ENCODE measurements around the gene COX4I1.
"Not testable (repeated sequence)": the region's sequence is repeated elsewhere in the genome, so short reads cannot be mapped to it uniquely, and the experiment has no call there.

The COX4I1 gene

DNA sequence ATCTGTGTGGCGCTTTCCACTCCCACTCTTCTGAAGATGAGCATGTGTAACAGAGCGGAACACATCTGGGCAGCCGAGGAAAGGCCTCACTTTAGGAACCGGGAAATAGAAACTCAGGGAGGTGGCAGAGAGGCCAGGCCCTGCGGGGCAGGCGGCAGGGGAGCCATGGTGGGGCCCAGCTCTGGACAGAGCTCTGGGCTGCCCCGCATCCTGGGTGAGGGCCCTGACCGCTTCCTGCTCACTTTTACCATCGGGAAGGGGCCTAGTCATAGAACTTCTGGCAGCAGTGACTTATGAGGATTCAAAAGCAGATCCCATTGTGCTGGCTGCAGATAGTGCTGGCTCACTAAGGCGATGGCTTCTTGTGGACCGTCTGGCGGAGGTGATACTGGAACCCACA is 22.6 kb downstream of the COX4I1 start:
- DNase-seq (ENCODE audit: low read depth in 2 of 3, low spot score in 1 of 3), result no peak

DNA sequence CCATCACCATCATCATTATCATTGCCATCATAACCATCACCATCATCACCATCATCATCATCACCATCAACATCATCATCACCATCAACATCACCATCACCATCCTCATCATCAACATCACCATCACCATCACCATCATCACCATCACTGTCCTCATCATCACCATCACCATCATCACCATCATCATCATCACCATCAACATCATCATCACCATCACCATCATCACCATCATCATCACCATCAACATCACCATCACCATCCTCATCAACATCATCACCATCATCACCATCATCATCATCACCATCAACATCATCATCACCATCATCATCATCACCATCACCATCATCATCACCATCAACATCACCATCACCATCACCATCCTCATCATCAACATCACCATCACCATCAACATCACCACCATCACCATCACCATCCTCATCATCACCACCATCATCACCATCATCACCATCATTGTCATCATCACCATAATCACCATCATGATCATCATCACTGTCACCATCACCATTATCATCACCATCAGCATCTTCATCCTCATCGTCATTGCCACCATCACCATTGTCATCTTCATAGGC is 23.9 kb downstream of the COX4I1 start:
- no peak for DNase-seq (ENCODE audit: low read depth in 2 of 3, low spot score in 1 of 3)

GRCh38 chr16:85824161-85825135 is 25.0 kb downstream of the COX4I1 start:
- DNase-seq (ENCODE audit: low read depth in 2 of 3, low spot score in 1 of 3), result no peak

DNA sequence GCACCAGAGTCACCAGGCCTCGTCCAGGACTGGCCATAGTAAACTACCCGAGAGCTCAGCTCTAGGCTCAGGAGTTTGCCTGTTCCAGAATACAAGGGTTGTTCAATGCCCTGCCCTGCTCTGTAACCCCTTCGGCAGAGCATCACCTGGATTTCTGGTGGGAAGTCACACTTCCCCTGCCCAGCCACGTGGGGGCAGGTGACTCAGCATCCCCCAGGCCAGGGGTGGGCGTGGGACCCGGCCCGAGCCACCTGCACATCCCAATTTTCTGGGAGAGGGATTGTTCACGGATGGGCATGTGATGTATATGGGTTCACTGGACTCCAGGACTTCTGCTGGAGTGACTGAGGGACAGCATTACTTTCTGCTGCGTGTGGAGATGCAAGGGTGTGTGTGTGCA is 25.8 kb downstream of the COX4I1 start:
- no peak for DNase-seq (ENCODE audit: low read depth in 2 of 3, low spot score in 1 of 3)

GRCh38 chr16:85826686-85827247 is 27.3 kb downstream of the COX4I1 start:
- no peak for DNase-seq (ENCODE audit: low read depth in 2 of 3, low spot score in 1 of 3)

- DNase-seq (ENCODE audit: low read depth in 2 of 3, low spot score in 1 of 3), result no peak
Measured at GRCh38 chr16:85828166-85828565, 28.7 kb downstream of the COX4I1 start.

GRCh38 chr16:85829171-85829719 is 29.8 kb downstream of the COX4I1 start:
- no peak for DNase-seq (ENCODE audit: low read depth in 2 of 3, low spot score in 1 of 3)

DNA sequence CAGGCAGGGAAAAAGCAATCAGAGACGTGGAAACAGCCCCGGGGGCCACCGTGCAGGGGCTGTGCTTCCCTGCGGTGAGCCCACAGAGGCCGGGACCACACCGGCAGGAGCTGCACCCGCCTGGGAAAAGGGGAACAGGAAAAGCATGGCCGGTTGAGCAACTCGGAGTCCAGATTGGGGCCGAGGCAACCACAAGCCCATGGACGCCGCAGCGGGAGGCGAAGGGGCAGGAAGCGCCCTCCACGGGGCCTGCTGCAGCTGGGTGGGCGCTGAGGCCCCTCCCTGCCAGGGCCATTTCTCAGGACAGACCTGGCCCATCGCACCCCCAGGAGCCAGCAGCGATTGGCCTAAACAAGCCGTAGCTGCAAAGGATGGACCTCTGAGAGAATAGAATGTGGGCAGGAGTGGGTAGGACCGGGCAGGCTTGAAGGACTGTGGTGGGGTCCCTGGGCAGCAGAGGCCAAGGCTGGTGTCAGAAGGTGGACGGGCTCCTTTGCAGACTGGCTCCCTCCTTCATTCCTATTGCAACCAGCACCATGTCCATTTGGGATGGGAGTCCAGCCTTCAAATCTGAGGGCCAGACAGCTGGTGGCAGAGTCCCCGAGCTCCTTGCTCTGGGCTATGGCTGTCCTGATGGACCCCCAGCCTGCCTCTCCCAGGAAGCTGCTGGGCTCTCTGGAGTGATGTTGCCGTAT is 30.4 kb downstream of the COX4I1 start:
- DNase-seq (ENCODE audit: low read depth in 2 of 3, low spot score in 1 of 3), result no peak

DNA sequence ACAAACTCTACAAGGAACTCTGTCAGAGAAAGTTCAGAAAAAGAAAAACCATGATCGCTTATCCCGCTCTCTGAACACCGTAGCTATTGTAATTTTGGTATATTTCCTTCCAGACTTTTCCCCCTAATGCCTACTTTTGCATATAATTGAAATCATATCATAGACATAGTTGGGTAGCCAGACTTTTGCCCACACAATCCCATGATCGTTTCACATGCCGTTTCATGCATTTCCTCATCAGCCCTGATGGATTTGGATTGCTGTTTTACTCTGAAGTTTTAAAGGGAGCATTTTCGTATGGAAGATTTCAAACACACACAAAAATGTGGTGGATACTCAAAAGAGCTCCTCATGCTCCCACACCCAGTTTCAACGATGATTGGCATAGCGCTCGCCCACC is 31.3 kb downstream of the COX4I1 start:
- DNase-seq (ENCODE audit: low read depth in 2 of 3, low spot score in 1 of 3), result no peak

DNA sequence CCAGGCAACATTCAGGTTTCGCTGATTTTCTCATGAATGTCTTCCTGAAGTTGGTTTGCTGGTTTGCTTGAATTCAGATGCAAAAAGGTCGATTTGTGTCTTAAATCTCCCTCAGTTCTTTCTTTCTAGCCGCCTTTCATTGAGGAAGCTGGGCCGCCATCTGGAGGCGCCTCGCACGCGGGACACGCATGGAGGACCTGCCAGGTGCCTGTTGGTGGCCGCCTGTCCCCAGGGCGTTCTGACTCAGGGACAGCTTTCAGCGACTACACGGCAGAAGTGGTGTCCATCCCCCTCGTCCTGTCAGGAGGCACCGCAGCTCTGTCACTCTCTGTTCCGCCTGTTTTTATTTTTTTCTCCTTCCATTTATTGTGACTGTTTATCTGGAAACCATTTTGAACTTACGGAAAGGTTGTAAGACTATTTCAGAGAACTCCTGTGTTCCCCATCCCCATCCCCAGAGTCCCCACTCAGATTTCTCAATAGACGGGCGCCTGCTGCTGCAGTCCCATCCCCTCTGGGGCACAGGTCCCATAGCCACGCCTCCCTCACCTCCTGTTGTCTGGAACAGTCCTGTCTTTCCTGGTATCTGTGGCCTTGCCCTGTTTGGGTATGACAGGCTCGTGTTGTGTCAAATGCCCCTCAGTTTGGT is 33.2 kb downstream of the COX4I1 start:
- no peak for DNase-seq (ENCODE audit: low read depth in 2 of 3, low spot score in 1 of 3)

DNA sequence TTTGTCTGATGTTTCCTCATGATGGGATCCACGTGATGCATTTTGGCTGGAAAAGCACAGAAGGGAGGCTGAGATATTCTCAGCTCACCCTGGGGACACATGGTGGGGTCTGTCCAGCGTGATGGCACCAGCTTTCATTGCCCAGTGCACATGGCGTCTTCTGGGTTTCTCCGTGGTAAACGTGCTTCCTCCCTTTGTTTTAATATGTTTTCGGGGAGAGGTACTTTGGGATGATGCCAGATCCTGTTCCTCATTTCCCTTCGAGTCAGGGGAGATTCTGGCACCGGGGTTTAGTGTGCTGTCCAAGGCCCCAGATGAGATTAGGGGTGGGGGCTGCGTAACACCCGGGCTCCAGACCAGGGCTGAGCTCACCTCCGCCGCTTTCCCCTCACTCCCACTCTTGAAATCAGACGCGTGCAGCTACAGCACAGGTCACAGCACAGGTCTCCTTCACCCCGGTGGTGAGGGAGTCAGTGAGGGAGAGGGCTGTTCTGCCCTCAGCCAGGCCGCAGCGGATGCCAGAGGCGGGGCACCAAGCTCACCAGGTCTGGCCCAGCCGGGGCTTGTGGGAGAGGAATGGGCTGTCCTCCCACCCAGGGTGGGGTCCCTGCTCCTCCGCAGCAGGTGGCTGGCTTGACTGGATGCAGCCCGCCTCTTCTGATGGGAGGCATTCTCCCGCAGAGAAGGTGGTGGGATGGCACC is 33.9 kb downstream of the COX4I1 start:
- DNase-seq (ENCODE audit: low read depth in 2 of 3, low spot score in 1 of 3), result no peak

- no peak for DNase-seq (ENCODE audit: low read depth in 2 of 3, low spot score in 1 of 3)
Measured at GRCh38 chr16:85834741-85835140, 35.2 kb downstream of the COX4I1 start.

- no peak for DNase-seq (ENCODE audit: low read depth in 2 of 3, low spot score in 1 of 3)
Measured at GRCh38 chr16:85835227-85835751, 35.8 kb downstream of the COX4I1 start.

GRCh38 chr16:85835956-85836705 is 36.6 kb downstream of the COX4I1 start:
- DNase-seq (ENCODE audit: low read depth in 2 of 3, low spot score in 1 of 3), result no peak

DNA sequence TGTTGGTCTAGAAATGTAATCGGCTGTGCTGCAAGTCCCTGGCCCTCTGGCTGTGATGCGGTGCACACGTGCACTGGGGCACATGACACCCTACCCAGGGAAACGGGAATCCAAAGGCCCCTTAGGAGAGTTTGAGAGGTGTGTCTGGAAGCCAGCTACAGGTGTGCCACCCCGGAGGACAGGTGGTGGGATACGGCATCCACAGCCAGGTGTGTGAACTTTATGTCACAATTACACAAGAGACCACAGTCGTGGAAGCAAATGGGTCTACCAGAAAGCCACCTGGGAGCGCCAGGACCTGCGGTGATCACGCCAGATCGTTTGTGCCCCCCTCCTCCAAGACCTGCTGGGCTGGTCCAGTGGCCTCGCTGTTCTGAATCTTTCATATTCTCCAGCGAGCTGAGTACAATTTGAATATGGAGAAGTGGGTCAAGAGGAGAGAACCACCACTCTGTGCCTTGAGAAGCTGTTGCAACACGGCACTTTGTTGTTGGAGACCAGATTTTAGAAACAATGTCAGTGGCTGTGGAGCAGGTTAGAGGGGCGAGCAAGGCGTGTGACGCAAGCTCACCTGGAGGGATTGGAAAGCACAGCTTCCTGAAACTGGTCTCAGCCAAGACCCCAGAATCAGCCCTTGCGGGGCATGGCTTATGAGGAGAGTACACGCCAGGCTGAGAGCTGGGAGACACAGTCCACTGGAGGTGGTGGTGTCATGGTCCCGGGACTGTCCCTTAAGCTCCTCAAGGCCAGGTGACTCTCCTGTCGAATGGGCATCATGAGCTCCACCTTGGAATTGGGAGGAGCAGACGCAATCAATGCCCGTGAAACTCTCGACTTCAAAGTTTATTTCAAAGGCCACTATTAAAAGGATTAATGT is 37.4 kb downstream of the COX4I1 start:
- no peak for DNase-seq (ENCODE audit: low read depth in 2 of 3, low spot score in 1 of 3)

DNA sequence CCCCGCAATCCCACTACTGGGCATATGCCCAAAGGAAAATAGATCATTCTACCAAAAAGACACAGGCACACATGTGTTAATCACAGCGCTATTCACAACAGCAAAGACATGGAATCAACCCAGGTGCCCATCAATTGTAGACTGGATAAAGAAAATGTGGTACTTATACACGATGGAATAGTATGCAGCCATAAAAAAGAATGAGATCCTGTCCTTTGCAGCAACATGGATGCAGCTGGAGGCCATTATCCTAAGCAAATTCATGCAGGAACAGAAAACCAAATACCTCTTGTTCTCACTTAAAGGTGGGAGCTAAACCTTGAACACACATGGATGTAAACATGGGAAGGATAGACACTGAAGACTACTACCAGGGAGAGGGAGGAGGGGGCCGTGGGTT is 38.2 kb downstream of the COX4I1 start:
- not testable (repeated sequence) for DNase-seq (ENCODE audit: low read depth in 2 of 3, low spot score in 1 of 3)

- DNase-seq (ENCODE audit: low read depth in 2 of 3, low spot score in 1 of 3), result no peak
Measured at GRCh38 chr16:85838381-85838780, 38.9 kb downstream of the COX4I1 start.

DNA sequence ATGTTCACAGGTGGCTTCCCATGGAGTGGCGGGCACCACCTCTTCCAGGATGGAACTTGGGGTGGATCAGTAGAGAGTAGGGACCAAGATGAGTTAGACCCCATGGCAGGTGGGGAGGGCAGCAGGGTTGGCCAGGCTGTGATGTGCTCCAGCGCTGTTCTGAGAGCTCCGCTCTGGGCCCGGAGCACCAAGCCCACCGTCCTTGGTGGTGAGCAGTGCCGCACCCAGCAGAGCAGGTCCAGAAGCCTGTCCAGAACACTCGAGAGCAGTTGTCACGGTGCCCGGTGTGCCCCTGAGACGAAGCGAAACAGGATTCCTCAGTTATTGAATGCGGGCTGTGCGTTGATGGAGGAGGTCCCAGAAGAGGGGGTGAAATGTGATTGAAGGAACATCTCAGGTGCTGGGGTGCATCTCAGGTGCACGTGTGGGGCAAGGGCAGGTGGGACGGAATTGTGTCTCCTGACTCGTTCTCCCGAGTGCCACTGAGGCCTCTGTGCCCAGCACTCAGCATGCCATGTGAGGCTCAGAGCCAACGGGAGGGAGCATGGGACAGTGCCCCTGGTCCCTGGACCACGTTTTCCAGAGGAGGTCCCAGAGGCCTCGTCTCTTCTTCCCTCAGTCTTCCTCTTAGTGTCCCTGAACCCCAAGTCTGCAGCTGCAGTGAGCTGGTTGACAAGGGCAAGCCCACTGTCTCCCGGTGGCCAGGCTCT is 39.5 kb downstream of the COX4I1 start:
- DNase-seq (ENCODE audit: low read depth in 2 of 3, low spot score in 1 of 3), result no peak

All from stimulated activated CD4-positive, alpha-beta T cell treated with anti-CD3 and anti-CD28 coated beads, Interleukin-12 subunit alpha, Interleukin-12 subunit beta, amount 100 ng/mL, for 48 hours (primary cell).